ENCODE data around the gene POLR1D.

DNA sequence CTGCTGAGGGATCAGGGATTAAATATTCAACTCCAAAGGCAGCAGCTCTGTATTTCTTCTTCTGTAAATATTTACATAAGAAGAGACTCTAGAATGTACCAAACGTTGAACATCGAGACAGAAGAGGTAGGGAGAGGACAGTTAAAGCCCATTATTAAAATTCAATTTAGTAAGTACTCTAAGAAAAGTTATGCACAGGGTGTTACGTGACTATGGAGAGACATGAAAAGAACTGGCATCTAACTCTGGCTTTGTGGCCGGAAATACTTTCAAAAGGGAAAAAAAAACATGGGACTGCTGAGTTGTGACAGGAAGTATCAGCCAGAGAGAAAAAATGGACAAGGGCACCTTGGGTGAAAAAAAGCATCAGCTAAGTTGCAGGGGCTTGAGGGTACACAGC, 38.0 kb upstream of the POLR1D start:
- TF ChIP-seq GATA3 (IDR thresholded peaks at IDR 0.05; ENCODE audit: low read depth, low read length): no peak
- TF ChIP-seq GATA2 (IDR thresholded peaks at IDR 0.05; ENCODE audit: low read depth, low read length): no peak
